Testis (tissue), 2 donors: Measurements from ENCODE around the gene KDM4C.

ENCODE experiments used
- POLR2A ChIP-seq: fragments of 450-650 bp; IDR thresholded peaks from one replicate; pipeline ENCODE4 v1.6.1; 2017; ENCODE audit warnings: antibody characterized with exemption, mild to moderate bottlenecking, moderate library complexity
- TF ChIP-seq, protein P1 (sequence below), 3 experiments: fragments of 450-650 bp in 2 of 3; fragments of 200-600 bp in 1 of 3; sonication (generic) in 1 of 3; IDR thresholded peaks; one replicate each; pipeline ENCODE4 v1.5.1; 2016 to 2019; ENCODE audit warnings: antibody characterized with exemption in 3 of 3, mild to moderate bottlenecking in 2 of 3, moderate library complexity in 1 of 3

- TF ChIP-seq POLR2A, result no peak
- TF ChIP-seq, protein P1, sequence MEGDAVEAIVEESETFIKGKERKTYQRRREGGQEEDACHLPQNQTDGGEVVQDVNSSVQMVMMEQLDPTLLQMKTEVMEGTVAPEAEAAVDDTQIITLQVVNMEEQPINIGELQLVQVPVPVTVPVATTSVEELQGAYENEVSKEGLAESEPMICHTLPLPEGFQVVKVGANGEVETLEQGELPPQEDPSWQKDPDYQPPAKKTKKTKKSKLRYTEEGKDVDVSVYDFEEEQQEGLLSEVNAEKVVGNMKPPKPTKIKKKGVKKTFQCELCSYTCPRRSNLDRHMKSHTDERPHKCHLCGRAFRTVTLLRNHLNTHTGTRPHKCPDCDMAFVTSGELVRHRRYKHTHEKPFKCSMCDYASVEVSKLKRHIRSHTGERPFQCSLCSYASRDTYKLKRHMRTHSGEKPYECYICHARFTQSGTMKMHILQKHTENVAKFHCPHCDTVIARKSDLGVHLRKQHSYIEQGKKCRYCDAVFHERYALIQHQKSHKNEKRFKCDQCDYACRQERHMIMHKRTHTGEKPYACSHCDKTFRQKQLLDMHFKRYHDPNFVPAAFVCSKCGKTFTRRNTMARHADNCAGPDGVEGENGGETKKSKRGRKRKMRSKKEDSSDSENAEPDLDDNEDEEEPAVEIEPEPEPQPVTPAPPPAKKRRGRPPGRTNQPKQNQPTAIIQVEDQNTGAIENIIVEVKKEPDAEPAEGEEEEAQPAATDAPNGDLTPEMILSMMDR (IDR thresholded peaks at IDR 0.05), result no peak
Measured at GRCh38 chr9:6802926-6803325, 45.2 kb downstream of the KDM4C start.
